KMS-11 (cell line): ENCODE measurements around the gene CELA2B.
A peak's percentile ranks its signal among the peaks of the same experiment; 100 is the strongest.

Experiments used
- H2AFZ ChIP-seq: fragments of 200-600 bp; sonication (generic); 2 replicates; pipeline ENCODE4 v1.6.1; 2016; ENCODE audit warnings: antibody characterized with exemption, mixed run types, low read depth
- H3K27ac ChIP-seq: fragments of 200-600 bp; sonication (generic); 2 replicates; pipeline ENCODE4 v1.6.1; 2016; ENCODE audit warnings: mild to moderate bottlenecking, mixed run types
- H3K27me3 ChIP-seq: fragments of 200-600 bp; sonication (generic); 2 replicates; pipeline ENCODE4 v1.6.1; 2017; ENCODE audit warnings: mild to moderate bottlenecking, low read depth, mixed run types, moderate library complexity; ENCODE audit not compliant: insufficient read depth
- H3K36me3 ChIP-seq: fragments of 200-600 bp; sonication (generic); 2 replicates; pipeline ENCODE4 v1.6.1; 2017; ENCODE audit warnings: mild to moderate bottlenecking, mixed run types; ENCODE audit not compliant: insufficient read depth
- H3K4me1 ChIP-seq: fragments of 200-600 bp; sonication (generic); 2 replicates; pipeline ENCODE4 v1.6.1; 2016; ENCODE audit warnings: mild to moderate bottlenecking, low read depth, mixed run types; ENCODE audit not compliant: poor library complexity, severe bottlenecking
- H3K4me2 ChIP-seq: fragments of 200-600 bp; sonication (generic); 2 replicates; pipeline ENCODE4 v1.7.0; 2016; ENCODE audit warnings: mild to moderate bottlenecking, mixed run types
- H3K4me3 ChIP-seq: fragments of 200-600 bp; sonication (generic); IDR thresholded peaks from 2 replicates; pipeline ENCODE4 v1.6.1; 2017; ENCODE audit warnings: low read depth, low read length, mixed read lengths; ENCODE audit not compliant: insufficient read depth
- H3K79me2 ChIP-seq: fragments of 200-600 bp; sonication (generic); 2 replicates; pipeline ENCODE4 v1.6.1; 2016; ENCODE audit warnings: low read depth, mixed run types; ENCODE audit not compliant: insufficient read depth
- H3K9ac ChIP-seq: fragments of 200-600 bp; sonication (generic); 2 replicates; pipeline ENCODE4 v1.6.1; 2016; ENCODE audit warnings: mild to moderate bottlenecking, mixed run types
- H4K20me1 ChIP-seq: fragments of 200-600 bp; sonication (generic); 2 replicates; pipeline ENCODE4 v1.6.1; 2016; ENCODE audit warnings: mild to moderate bottlenecking, mixed run types; ENCODE audit not compliant: insufficient read depth
- TF ChIP-seq, protein P1 (sequence below): fragments of 200-600 bp; sonication (generic); conservative IDR thresholded peaks from 2 replicates; pipeline ENCODE4 v1.6.1; 2017; ENCODE audit warnings: low read depth, mild to moderate bottlenecking, antibody characterized with exemption, low read length, moderate library complexity, mixed read lengths

CELA2B gene

DNA sequence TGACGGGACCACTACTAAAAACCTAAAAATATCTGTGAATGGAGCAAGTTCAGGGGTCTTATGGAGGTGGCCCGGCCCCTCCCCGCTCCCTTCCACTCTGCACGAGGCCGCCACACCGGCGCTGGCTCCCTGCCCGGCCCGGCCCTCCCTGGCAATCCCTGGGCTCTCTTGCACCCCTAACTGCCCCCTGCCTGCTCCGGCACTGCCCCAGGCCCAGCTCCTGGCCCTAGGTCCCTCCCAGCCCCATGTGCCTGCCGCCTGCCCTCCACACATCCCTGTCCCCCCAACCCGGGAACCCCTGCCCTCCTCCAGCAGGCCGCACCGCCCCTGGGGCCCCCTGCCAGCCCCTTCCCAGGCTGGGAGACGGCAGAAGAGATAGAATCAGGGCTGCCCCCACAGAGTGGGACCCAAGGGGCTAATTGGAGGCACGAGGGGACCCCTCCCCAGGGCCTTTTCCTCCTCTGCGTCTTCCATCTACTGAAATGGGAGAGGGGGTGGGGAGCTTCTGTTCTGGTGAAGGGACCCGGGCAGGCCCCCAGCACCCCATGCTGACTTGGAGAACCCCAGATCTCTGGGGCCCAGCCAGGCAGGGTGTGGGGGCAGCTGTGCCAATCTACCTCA, 47.0 kb upstream of the CELA2B start:
- no peak overlapping the region for H3K27ac ChIP-seq
- no peaks in the 10 kb centered on the region for H3K79me2 ChIP-seq
- no peaks in the 10 kb centered on the region for H3K36me3 ChIP-seq
- no peaks in the 10 kb centered on the region for H3K27me3 ChIP-seq
- H3K4me3 ChIP-seq: no peak overlapping the region
- H2AFZ ChIP-seq: no peak overlapping the region
- H3K9ac ChIP-seq: no peak overlapping the region
- TF ChIP-seq, protein P1, sequence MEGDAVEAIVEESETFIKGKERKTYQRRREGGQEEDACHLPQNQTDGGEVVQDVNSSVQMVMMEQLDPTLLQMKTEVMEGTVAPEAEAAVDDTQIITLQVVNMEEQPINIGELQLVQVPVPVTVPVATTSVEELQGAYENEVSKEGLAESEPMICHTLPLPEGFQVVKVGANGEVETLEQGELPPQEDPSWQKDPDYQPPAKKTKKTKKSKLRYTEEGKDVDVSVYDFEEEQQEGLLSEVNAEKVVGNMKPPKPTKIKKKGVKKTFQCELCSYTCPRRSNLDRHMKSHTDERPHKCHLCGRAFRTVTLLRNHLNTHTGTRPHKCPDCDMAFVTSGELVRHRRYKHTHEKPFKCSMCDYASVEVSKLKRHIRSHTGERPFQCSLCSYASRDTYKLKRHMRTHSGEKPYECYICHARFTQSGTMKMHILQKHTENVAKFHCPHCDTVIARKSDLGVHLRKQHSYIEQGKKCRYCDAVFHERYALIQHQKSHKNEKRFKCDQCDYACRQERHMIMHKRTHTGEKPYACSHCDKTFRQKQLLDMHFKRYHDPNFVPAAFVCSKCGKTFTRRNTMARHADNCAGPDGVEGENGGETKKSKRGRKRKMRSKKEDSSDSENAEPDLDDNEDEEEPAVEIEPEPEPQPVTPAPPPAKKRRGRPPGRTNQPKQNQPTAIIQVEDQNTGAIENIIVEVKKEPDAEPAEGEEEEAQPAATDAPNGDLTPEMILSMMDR: no peak
- no peak overlapping the region for H3K4me2 ChIP-seq
- no peaks in the 10 kb centered on the region for H3K4me1 ChIP-seq
- no peaks in the 10 kb centered on the region for H4K20me1 ChIP-seq

DNA sequence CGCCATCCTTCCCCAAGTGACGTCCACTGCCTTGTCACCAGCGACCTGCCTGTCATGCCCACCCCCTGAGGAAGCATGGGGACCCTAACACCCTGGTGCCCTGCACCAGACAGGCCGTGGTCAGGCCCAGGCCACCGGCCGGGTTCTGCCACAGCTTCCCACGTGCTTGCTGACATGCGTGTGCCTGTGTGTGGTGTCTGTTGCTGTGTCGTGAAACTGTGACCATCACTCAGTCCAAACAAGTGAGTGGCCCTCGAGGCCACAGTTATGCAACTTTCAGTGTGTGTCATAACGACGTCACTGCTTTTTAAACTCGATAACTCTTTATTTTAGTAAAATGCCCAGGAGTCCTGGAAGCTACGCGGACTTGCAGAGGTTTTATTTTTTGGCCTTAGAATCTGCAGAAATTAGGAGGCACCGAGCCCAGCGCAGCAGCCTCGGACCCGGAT, 46.2 kb upstream of the CELA2B start:
- H3K79me2 ChIP-seq: no peaks in the 10 kb centered on the region
- H3K4me1 ChIP-seq: no peaks in the 10 kb centered on the region
- no peak overlapping the region for H3K9ac ChIP-seq
- H3K4me2 ChIP-seq: no peak overlapping the region
- H3K36me3 ChIP-seq: no peaks in the 10 kb centered on the region
- TF ChIP-seq, protein P1: no peak
- no peaks in the 10 kb centered on the region for H3K27me3 ChIP-seq
- H4K20me1 ChIP-seq: no peaks in the 10 kb centered on the region
- H2AFZ ChIP-seq: no peak overlapping the region
- H3K4me3 ChIP-seq: no peak overlapping the region
- H3K27ac ChIP-seq: no peak overlapping the region

DNA sequence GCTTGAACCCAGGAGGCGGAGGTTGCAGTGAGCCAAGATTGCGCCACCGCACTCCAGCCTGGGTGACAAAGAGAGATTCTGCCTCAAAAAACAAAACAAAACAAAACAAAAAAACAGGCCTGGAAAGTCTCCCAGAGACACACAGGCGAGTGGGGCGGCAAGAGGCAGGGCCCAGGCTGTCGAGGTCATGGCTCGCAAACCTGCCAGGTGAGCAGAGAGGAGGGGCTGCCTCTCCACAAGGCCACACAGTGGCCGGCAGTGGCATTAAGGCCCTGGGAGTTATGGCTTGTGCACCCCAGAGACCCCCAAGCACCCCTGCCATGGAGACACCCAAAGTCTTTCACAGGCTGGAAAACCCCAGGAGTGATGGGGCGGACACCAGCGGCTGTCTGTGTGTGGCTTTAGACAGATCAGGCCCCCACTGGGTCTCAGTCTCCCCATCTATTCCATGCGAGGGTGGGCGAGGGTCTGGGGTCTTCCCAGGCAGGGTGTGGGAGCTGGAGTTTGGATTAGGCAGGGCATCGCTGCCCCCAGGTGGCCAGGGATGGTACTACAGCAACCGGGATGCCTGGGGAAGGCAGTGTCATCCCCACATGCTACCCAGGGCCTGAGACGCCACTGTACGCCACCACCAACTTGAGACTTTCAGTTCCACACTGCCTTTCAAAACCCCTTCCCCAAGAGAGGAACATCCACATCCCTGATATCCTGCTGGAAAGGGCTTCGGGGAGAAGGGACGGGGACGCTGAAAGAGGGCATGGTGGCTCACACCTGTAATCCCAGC, 44.9 kb upstream of the CELA2B start:
- Histone ChIP-seq H3K4me3 (no peak overlapping the region), H3K9ac (no peak overlapping the region)

DNA sequence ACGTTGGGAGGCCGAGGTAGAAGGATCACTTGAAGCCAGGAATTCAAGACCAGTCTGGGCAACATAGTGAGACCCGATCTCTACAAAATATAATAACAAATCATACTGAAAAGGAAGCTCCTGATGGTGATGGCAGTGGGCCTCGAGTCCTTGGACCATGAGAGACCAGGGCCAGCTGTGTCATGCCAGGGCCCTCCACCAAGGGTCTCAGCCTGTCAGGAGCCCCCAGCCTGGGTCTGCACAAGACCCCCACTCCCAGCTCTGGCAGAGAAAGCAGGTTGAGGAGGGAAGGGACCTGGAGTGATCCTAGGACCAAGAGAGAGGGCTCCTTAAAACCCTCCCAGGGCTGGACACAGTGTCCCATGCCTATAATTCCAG, 44.3 kb upstream of the CELA2B start:
- H3K27me3 ChIP-seq: no peaks in the 10 kb centered on the region
- H3K4me1 ChIP-seq: no peaks in the 10 kb centered on the region
- no peak overlapping the region for H3K4me3 ChIP-seq
- no peak overlapping the region for H2AFZ ChIP-seq
- H3K79me2 ChIP-seq: no peaks in the 10 kb centered on the region
- TF ChIP-seq, protein P1: no peak
- H3K9ac ChIP-seq: no peak overlapping the region
- H3K36me3 ChIP-seq: no peaks in the 10 kb centered on the region
- H4K20me1 ChIP-seq: no peaks in the 10 kb centered on the region
- no peak overlapping the region for H3K4me2 ChIP-seq
- no peak overlapping the region for H3K27ac ChIP-seq

More for the DNA sequence above, 44.9 kb upstream of the CELA2B start:
- no peak overlapping the region for H3K4me2 ChIP-seq
- no peaks in the 10 kb centered on the region for H3K4me1 ChIP-seq
- no peak overlapping the region for H2AFZ ChIP-seq
- H3K27me3 ChIP-seq: no peaks in the 10 kb centered on the region
- TF ChIP-seq, protein P1: peak; percentile 89
- H3K36me3 ChIP-seq: no peaks in the 10 kb centered on the region
- H4K20me1 ChIP-seq: no peaks in the 10 kb centered on the region
- H3K79me2 ChIP-seq: no peaks in the 10 kb centered on the region
- no peak overlapping the region for H3K27ac ChIP-seq
